Common myeloid progenitor, CD34-positive (primary cell): ENCODE data around the gene ZNF575.
"Not testable (repeated sequence)": the region's sequence is repeated elsewhere in the genome, so short reads cannot be mapped to it uniquely, and the experiment has no call there.

ENCODE experiments used
- CTCF ChIA-PET: fragments of 350-600 bp; sonication (Branson Sonifier 250); formaldehyde crosslinking; loops from one replicate; lab custom pipeline; 2021; ENCODE audit warnings: antibody characterized with exemption; lab: Charles Lee
- POLR2A ChIA-PET: fragments of 350-600 bp; sonication (Branson Sonifier 250); formaldehyde crosslinking; loops from one replicate; lab custom pipeline; 2021; ENCODE audit warnings: antibody characterized with exemption; lab: Charles Lee
- DNase-seq, 3 donors: peaks; one replicate each; pipeline versions ENCODE4 v3.0.0 to v3.0.0-alpha.2; 2013
- H3K27ac ChIP-seq, 2 experiments: 1 replicate in 1 of 2; 2 replicates in 1 of 2; pipeline ENCODE4 v1.7.0; 2013; ENCODE audit warnings: inconsistent platforms in 2 of 2, low read length in 2 of 2, mild to moderate bottlenecking in 2 of 2, low read depth in 1 of 2, moderate library complexity in 1 of 2; ENCODE audit not compliant: severe bottlenecking in 2 of 2, insufficient read depth in 1 of 2, poor library complexity in 1 of 2
- H3K27me3 ChIP-seq, 5 experiments: replicated peaks in 2 of 5; 1 replicate in 3 of 5; 2 replicates in 2 of 5; pipeline versions ENCODE4 v1.6.1 to v1.7.0; 2013; ENCODE audit warnings: low read length in 4 of 5, mild to moderate bottlenecking in 2 of 5, moderate library complexity in 2 of 5, inconsistent platforms in 1 of 5; ENCODE audit not compliant: insufficient read depth in 5 of 5, control insufficient read depth in 4 of 5
- H3K36me3 ChIP-seq, 4 experiments: 1 replicate in 2 of 4; 2 replicates in 2 of 4; pipeline versions ENCODE4 v1.6.1 to v1.7.0; 2013; ENCODE audit warnings: low read length in 3 of 4, control low read depth in 1 of 4, mild to moderate bottlenecking in 1 of 4; ENCODE audit not compliant: control insufficient read depth in 4 of 4, insufficient read depth in 4 of 4
- H3K4me1 ChIP-seq, 4 experiments: 1 replicate in 3 of 4; 2 replicates in 1 of 4; pipeline versions ENCODE4 v1.6.1 to v1.7.1; 2013; ENCODE audit warnings: low read length in 3 of 4, mild to moderate bottlenecking in 3 of 4, control low read depth in 1 of 4, inconsistent platforms in 1 of 4, moderate library complexity in 1 of 4; ENCODE audit not compliant: control insufficient read depth in 4 of 4, insufficient read depth in 4 of 4; ENCODE audit errors: control extremely low read depth in 1 of 4
- H3K4me3 ChIP-seq, 7 experiments: 1 replicate in 4 of 7; 2 replicates in 3 of 7; pipeline versions ENCODE4 v1.5.1 to v1.7.0; 2013; ENCODE audit warnings: mild to moderate bottlenecking in 7 of 7, low read length in 6 of 7, moderate library complexity in 6 of 7, inconsistent platforms in 2 of 7, low read depth in 2 of 7, control low read depth in 1 of 7; ENCODE audit not compliant: insufficient read depth in 4 of 7, control insufficient read depth in 1 of 7; ENCODE audit errors: extremely low read depth in 1 of 7
- H3K9me3 ChIP-seq, 5 experiments: 1 replicate in 4 of 5; 2 replicates in 1 of 5; pipeline versions ENCODE4 v1.6.1 to v1.7.1; 2013; ENCODE audit warnings: low read length in 4 of 5, mild to moderate bottlenecking in 2 of 5, inconsistent platforms in 1 of 5, low read depth in 1 of 5, moderate library complexity in 1 of 5; ENCODE audit not compliant: control insufficient read depth in 4 of 5, insufficient read depth in 2 of 5; ENCODE audit errors: control extremely low read depth in 1 of 5
- WGBS: methylation state at CpG from one replicate; pipeline ENCODE4 v1.1.5; 2013; ENCODE audit not compliant: insufficient coverage; 5-methylcytosine and 5-hydroxymethylcytosine counted together

Gene ZNF575

GRCh38 chr19:43522929-43523328 lies 10.1 kb upstream of the ZNF575 start:
- Histone ChIP-seq H3K4me1 (peaks cover 0 to 50% (median 29%) of the 10 kb centered on the region in 4 experiments), H3K9me3 (no peaks in the 10 kb centered on the region), H3K27me3 (no peaks in the 10 kb centered on the region), H3K36me3 (peaks cover 0 to 7% (median 3%) of the 10 kb centered on the region in 4 experiments), H3K4me3 (no peak overlapping the region), H3K27ac (no peak overlapping the region)
- ChIA-PET CTCF (interaction anchor here (1.0 to 11.8 kb wide), 4 partner anchors 10 to 92 kb away, joined by 3 to 304 read pairs (median 34); partner anchors contain the start of gene ZNF575), POLR2A (no interaction called here)
- no peak for DNase-seq
- WGBS: 100% methylated on average over 3 of the region's 5 CpGs

GRCh38 chr19:43523696-43524095 lies 9.3 kb upstream of the ZNF575 start:
- DNase-seq, H3K27ac ChIP-seq, H3K36me3 ChIP-seq, H3K9me3 ChIP-seq, H3K27me3 ChIP-seq, H3K4me3 ChIP-seq, POLR2A ChIA-PET: not testable (repeated sequence)
- CTCF ChIA-PET: interaction anchor here (0.7 to 11.8 kb wide), 8 partner anchors 9 to 120 kb away, joined by 3 to 304 read pairs (median 4); partner anchors contain the start of gene ZNF575
- H3K4me1 ChIP-seq: peaks cover 0 to 50% (median 29%) of the 10 kb centered on the region in 4 experiments
- WGBS: 95% methylated on average over 7 of the region's 8 CpGs

- H3K36me3 ChIP-seq: peaks cover 0 to 7% (median 3%) of the 10 kb centered on the region in 4 experiments
- H3K4me3 ChIP-seq: peak overlapping the region; percentile 81 to 96 (median 88)
- DNase-seq: peak; percentile 63 to 87 (median 79)
- CTCF ChIA-PET: interaction anchor here (0.9 to 11.8 kb wide), 5 partner anchors 9 to 94 kb away, joined by 3 to 304 read pairs (median 4); no protein-coding TSS in a partner anchor
- 0% methylated on average over 8 of the region's 12 CpGs for WGBS
- no peaks in the 10 kb centered on the region for H3K9me3 ChIP-seq
- H3K27me3 ChIP-seq: no peaks in the 10 kb centered on the region
- POLR2A ChIA-PET: no interaction called here
- peak overlapping the region in 1 of 2 experiments; percentile 74 for H3K27ac ChIP-seq
- H3K4me1 ChIP-seq: peaks cover 0 to 42% (median 29%) of the 10 kb centered on the region in 4 experiments
Observed at GRCh38 chr19:43524922-43525835, 7.8 kb upstream of the ZNF575 start.

- Histone ChIP-seq H3K4me3 (peak overlapping the region; percentile 81 to 96 (median 88)), H3K27ac (peak overlapping the region in 1 of 2 experiments; percentile 74), H3K4me1 (peaks cover 0 to 37% (median 29%) of the 10 kb centered on the region in 4 experiments), H3K36me3 (peaks cover 0 to 4% (median 2%) of the 10 kb centered on the region in 4 experiments), H3K27me3 (no peaks in the 10 kb centered on the region), H3K9me3 (no peaks in the 10 kb centered on the region)
- DNase-seq: peak in 2 of 3 donors; percentile 28 to 38
- 0% methylated on average over 19 of the region's 26 CpGs for WGBS
- ChIA-PET POLR2A (interaction anchor here (0.7 kb wide), 1 partner anchor 54 kb away, joined by 3 read pairs; no protein-coding TSS in a partner anchor), CTCF (interaction anchor here (1.1 to 11.8 kb wide), 5 partner anchors 21 to 95 kb away, joined by 3 to 304 read pairs (median 12); partner anchors contain the start of gene PHLDB3)
Observed at GRCh38 chr19:43525836-43526771, 6.9 kb upstream of the ZNF575 start.

- peak within 1 kb of the TSS; percentile 81 to 96 (median 88) for H3K4me3 ChIP-seq
- POLR2A ChIA-PET: interaction anchor here (0.6 kb wide), 1 partner anchor 86 kb away, joined by 3 read pairs; no protein-coding TSS in a partner anchor
- CTCF ChIA-PET: interaction anchor here (1.2 to 11.8 kb wide), 6 partner anchors 7 to 86 kb away, joined by 3 to 304 read pairs (median 8); partner anchors contain the start of gene PHLDB3
- H3K9me3 ChIP-seq: no peaks in the 10 kb centered on the region
- under 1% methylated on average over 44 of the region's 54 CpGs for WGBS
- DNase-seq: peak; percentile 34 to 70 (median 55)
- H3K36me3 ChIP-seq: no peaks in the 10 kb centered on the region
- peaks cover 0 to 41% (median 33%) of the 10 kb centered on the region in 4 experiments for H3K4me1 ChIP-seq
- no peaks in the 10 kb centered on the region for H3K27me3 ChIP-seq
- H3K27ac ChIP-seq: peak within 1 kb of the TSS in 1 of 2 experiments; percentile 74
Observed at GRCh38 chr19:43526884-43527859, 5.8 kb upstream of the ZNF575 start, which contains the start of gene ETHE1. Gene ETHE1 (minus strand): TSS chr19:43527201. CDS start chr19:43527177, 24 bp downstream.
